PC-9 (cell line): ENCODE measurements around the gene GFRA3.

ENCODE experiments used
- CTCF ChIP-seq: fragments of 200-600 bp; sonication (generic); conservative IDR thresholded peaks from 2 replicates; pipeline ENCODE4 v1.6.1; 2017; ENCODE audit warnings: mixed run types, antibody characterized with exemption, mild to moderate bottlenecking, moderate library complexity
- EZH2 ChIP-seq: fragments of 200-600 bp; sonication (generic); IDR thresholded peaks from 2 replicates; pipeline ENCODE4 v1.8.0; 2017; ENCODE audit warnings: antibody characterized with exemption, low read depth

- TF ChIP-seq CTCF (peak; percentile 66), EZH2 (no peak)
Measured at GRCh38 chr5:138282920-138283742, 8.7 kb upstream of the GFRA3 start.
